Measurements from ENCODE around the gene PDHA1. TPM values are rescaled to one million over a fixed set of nuclear protein-coding genes. Genes with fewer than 3 reads are reported as not detected.
A peak's percentile ranks its signal among the peaks of the same experiment; 100 is the strongest.

The PDHA1 gene
- total RNA-seq, 1 donor from 2014 or later = 146 TPM

DNA sequence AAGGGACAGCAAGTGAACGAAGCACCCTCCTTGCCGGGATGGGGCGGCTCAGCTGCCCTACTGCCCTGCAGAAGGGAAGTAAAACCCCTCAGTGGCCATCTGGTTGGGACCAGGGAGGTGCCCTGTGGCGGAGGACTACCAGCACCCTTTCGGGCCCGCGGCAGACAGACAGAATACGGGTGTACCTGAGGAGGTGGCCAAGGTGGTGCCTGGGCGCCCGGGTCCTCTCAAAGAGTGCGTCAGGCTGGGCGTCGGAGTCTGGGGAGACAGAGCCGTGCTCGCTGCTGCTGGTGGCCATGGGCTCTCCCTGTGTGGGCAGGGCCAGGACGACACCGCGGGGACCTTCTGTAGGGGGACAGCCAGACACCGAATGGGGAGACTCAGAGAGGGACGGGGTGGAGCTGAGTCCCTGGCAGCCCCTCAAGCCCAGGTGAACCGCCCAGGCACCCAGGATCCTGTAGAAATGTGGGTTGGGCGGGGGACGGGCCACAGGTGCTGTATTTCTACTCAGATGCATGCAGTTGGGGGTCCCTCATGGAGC lies 29.7 kb downstream of the PDHA1 start:
- no peak for DNase-seq (ENCODE audit: low spot score)
- no peak for ATAC-seq

DNA sequence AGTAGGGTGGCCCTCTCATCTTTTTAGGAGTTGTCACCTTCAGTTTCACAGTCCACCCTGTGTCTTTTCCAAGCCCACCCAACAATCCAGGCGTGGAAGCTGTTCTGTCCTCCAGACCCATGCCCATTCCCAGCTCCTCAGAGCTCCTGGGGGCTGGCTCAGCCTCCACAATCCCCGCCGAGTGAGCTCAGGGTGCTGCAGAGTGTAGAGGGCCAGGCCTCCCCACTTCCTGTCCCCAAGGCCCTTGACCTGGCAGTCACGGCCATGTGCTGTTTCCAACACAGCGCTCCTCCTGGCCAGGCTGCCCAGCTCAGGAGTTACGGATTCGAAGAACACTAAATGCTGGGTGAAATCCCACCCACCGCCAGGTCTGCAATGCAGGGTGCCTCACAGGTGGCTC lies 31.8 kb downstream of the PDHA1 start:
- DNase-seq (ENCODE audit: low spot score) = no peak

GRCh38 chrX:19377799-19378198 lies 34.1 kb downstream of the PDHA1 start:
- ATAC-seq = no peak
- no peak for DNase-seq (ENCODE audit: low spot score)

More for the DNA sequence above, 31.8 kb downstream of the PDHA1 start:
- ATAC-seq = no peak

DNA sequence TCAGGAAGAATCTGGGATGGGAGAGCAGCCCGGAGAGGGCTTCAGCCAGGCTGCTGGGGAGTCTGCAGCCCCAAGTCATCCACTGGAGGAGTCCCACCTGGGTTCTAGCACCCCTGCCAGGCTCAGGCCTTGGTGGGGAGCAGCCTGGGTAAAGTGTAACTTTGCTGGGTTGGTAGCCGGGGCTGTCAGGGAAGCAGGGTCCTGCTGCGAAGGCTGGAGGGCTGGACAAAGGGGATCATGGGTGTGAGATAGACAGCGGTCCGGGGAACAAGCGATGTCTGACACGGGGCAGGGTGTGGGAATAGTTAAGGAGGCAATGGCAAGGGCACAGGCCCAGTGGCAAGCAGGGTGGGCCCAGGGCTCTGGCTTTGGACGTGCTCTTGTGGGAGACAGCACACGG lies 37.6 kb downstream of the PDHA1 start:
- ATAC-seq (no peak), DNase-seq (ENCODE audit: low spot score) (no peak)

GRCh38 chrX:19382555-19383145 lies 38.9 kb downstream of the PDHA1 start:
- peak; percentile 45 for DNase-seq (ENCODE audit: low spot score)
- peak; percentile 83 for ATAC-seq

DNA sequence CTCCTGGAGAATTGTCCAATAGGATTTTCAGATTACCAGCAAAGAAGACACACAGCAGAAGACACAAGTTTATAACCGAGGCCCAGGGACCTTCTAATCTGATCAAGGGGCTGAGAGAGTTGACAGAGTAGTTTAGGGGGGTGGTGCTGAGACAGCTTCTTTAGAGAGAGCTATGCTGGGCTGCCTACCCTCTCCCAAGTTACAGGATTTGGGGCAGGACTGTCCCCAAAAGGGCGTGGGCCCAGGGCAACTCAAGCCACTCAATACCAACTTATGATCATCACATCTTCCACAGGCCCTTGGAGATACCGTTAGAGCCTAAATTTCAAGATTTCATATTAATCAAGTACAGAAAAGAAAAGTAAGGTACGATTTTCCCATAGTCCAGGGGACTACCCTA lies 43.0 kb downstream of the PDHA1 start:
- no peak for DNase-seq (ENCODE audit: low spot score)
- ATAC-seq = no peak

- DNase-seq (ENCODE audit: low spot score) (no peak), ATAC-seq (no peak)
Observed at GRCh38 chrX:19388064-19388679, 44.4 kb downstream of the PDHA1 start.

- DNase-seq (ENCODE audit: low spot score) (no peak), ATAC-seq (no peak)
Observed at GRCh38 chrX:19388741-19389140, 45.0 kb downstream of the PDHA1 start.

GRCh38 chrX:19389227-19389845 lies 45.6 kb downstream of the PDHA1 start:
- DNase-seq (ENCODE audit: low spot score) = no peak
- no peak for ATAC-seq

DNA sequence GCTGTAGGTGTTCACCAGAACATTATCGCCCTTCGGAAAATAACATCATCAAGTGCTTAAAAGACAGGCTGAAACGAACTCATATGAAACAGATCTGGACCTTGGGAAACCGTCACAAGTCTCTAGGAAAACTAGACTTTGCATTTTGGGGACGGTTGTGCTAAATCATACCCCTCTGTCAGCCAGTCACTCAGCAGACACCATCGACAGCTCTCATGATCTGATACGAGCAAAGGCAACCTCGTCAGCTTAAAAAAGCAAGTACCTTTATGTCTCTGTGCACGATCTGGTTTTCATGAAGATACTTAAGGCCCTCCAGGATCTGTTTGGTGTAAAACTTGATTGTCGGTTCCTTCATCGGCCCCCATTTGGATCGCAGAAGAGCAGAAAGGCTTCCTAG lies 48.4 kb downstream of the PDHA1 start:
- DNase-seq (ENCODE audit: low spot score) = no peak
- ATAC-seq = no peak

DNA sequence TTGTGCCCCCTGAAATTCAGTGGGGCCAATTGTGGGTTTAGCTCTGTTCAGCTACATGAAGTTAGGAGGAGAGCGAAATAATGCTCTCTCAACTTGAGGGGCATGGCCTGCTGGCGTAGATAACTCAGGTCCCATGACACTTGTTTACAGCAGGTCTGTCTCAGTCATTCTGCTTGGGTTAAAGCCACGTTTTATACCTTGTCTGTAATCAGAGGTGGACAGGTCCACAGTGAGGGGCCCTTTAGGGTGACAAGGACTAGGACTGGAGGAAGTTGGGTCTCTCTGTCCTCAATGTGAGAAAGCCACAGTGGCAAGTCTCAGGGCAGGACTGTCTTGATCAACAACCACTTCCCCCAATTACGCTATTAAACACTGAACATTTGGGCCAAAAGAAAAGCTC lies 49.0 kb downstream of the PDHA1 start:
- ATAC-seq (no peak), DNase-seq (ENCODE audit: low spot score) (no peak)

- DNase-seq (ENCODE audit: low spot score) (no peak), ATAC-seq (no peak)
Observed at GRCh38 chrX:19403696-19404095, 60.0 kb downstream of the PDHA1 start.

DNA sequence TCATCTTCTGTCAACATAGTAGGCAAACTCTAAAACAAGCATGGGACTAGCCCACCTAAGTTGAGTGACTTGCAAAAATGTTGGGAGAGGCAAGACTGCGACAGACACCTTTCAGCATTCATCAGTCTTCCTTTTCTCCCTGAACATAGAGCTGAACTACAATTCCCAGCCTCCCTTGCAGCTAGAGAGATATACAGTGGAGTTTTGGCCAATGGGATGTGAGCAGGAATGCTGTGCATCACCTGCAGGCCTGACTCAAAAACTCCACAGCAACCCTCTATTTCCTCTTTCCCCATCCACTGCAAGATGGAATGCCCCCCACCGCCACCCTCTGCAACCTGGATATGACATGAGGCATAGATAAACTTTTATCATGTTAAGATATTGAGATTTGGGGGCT lies 66.5 kb downstream of the PDHA1 start:
- no peak for DNase-seq (ENCODE audit: low spot score)
- no peak for ATAC-seq

Other genes with a start within 250 kb of the PDHA1 start
- 1.2 TPM for gene ADGRG2, start 221.5 kb upstream of the PDHA1 start, total RNA-seq
- 0.08 TPM for gene MAP3K15, start 171.6 kb downstream of the PDHA1 start, total RNA-seq

Measured in left lobe of liver (tissue), 2 donors.